GM12878 (cell line): Measurements from ENCODE around the gene NAB1. TPM values are rescaled to one million over a fixed set of nuclear protein-coding genes. Genes with fewer than 3 reads are reported as not detected.

Experiments used
- ATAC-seq: fragments of 200-7000 bp; cut with Tn5 transposase; 3 replicates; pipeline ENCODE4 v1.9.1; 2020; ENCODE audit warnings: mild to moderate bottlenecking, moderate library complexity
- BruUV-seq: library from RNA; stranded (reverse); fragments of 400-500 nt; replicated peaks from 2 replicates; lab custom pipeline; 2021; lab: Mats Ljungman, UMichigan
- CTCF ChIA-PET: fragments of 300-600 bp; sonication (Branson Sonifier 250); formaldehyde crosslinking; extraction: SDS; loops from one replicate; lab custom pipeline; 2021; ENCODE audit warnings: inconsistent platforms; lab: Yijun Ruan, JAX
- POLR2A ChIA-PET: fragments of 350-600 bp; formaldehyde crosslinking; extraction: SDS; loops from one replicate; lab custom pipeline; 2021; ENCODE audit warnings: inconsistent platforms; lab: Charles Lee
- RAD21 ChIA-PET: fragments of 300-600 bp; sonication (Branson Sonifier 250); formaldehyde crosslinking; loops from one replicate; lab custom pipeline; 2023; ENCODE audit warnings: antibody characterized with exemption; ENCODE audit not compliant: unreplicated experiment; lab: Charles Lee
- SMC1A ChIA-PET: fragments of 300-600 bp; sonication (Branson Sonifier 250); formaldehyde crosslinking; loops from one replicate; lab custom pipeline; 2023; ENCODE audit not compliant: unreplicated experiment, uncharacterized antibody; lab: Charles Lee
- DNase-seq: peaks from one replicate; pipeline ENCODE4 v3.0.0-alpha.2; 2011; ENCODE audit warnings: low read depth, low spot score
- FAIRE-seq: peaks from 3 replicates; lab custom pipeline; 2011; peaks lifted over from hg19 to GRCh38; lab: Jason Lieb, UNC
- H2AFZ ChIP-seq: 2 replicates; pipeline ENCODE4 v1.6.0; 2011; ENCODE audit warnings: low read depth, low read length, control low read depth; ENCODE audit not compliant: control insufficient read depth
- H3K27ac ChIP-seq: 2 replicates; pipeline ENCODE4 v1.5.1; 2011; ENCODE audit warnings: control low read depth; ENCODE audit not compliant: control insufficient read depth, insufficient read depth
- H3K27me3 ChIP-seq, 2 experiments: replicated peaks in 1 of 2; 2 replicates each; pipeline versions ENCODE4 v1.6.0 to v1.6.1; 2011; ENCODE audit warnings: low read length in 1 of 2; ENCODE audit not compliant: control insufficient read depth in 2 of 2, insufficient read depth in 2 of 2
- H3K36me3 ChIP-seq, 2 experiments: 2 replicates each; pipeline ENCODE4 v1.5.1; 2011; ENCODE audit warnings: low read length in 1 of 2; ENCODE audit not compliant: control insufficient read depth in 2 of 2, insufficient read depth in 2 of 2
- H3K4me1 ChIP-seq: 2 replicates; pipeline ENCODE4 v1.6.1; 2011; ENCODE audit warnings: mild to moderate bottlenecking, low read length, moderate library complexity, mixed read lengths; ENCODE audit not compliant: control insufficient read depth, insufficient read depth
- H3K4me2 ChIP-seq: 2 replicates; pipeline ENCODE4 v1.6.0; 2011; ENCODE audit warnings: control low read depth; ENCODE audit not compliant: control insufficient read depth, insufficient read depth
- H3K4me3 ChIP-seq: fragments of 200-600 bp; sonication (generic); 2 replicates; pipeline ENCODE4 v1.5.1; 2016
- H3K79me2 ChIP-seq: 2 replicates; pipeline ENCODE4 v1.6.0; 2011; ENCODE audit warnings: low read length; ENCODE audit not compliant: control insufficient read depth, insufficient read depth
- H3K9ac ChIP-seq: 2 replicates; pipeline ENCODE4 v1.8.0; 2011; ENCODE audit warnings: low read length, control low read depth, mixed read lengths; ENCODE audit not compliant: control insufficient read depth, insufficient read depth
- H3K9me3 ChIP-seq: replicated peaks from 3 replicates; pipeline ENCODE4 v1.5.1; 2011; ENCODE audit warnings: mild to moderate bottlenecking, low read length; ENCODE audit not compliant: control insufficient read depth, insufficient read depth
- H4K20me1 ChIP-seq: 2 replicates; pipeline ENCODE4 v1.6.0; 2011; ENCODE audit not compliant: control insufficient read depth, insufficient read depth
- CHD1 ChIP-seq: IDR thresholded peaks from 2 replicates; pipeline ENCODE4 v1.6.1; 2012; ENCODE audit warnings: low read depth, low read length, improper control_type of control experiment
- SPI1 ChIP-seq: IDR thresholded peaks from 2 replicates; pipeline ENCODE4 v1.6.1; 2011; ENCODE audit warnings: low read depth, mild to moderate bottlenecking, low read length, moderate library complexity, borderline replicate concordance; ENCODE audit not compliant: insufficient read depth
- YBX1 ChIP-seq: fragments of 450-650 bp; IDR thresholded peaks from 2 replicates; pipeline ENCODE4 v1.6.1; 2016; ENCODE audit warnings: antibody characterized with exemption
- YY1 ChIP-seq: IDR thresholded peaks from 2 replicates; pipeline ENCODE4 v1.6.1; 2011; ENCODE audit warnings: low read depth, mild to moderate bottlenecking, low read length
- WGBS: methylation state at CpG from one replicate; pipeline ENCODE4 v1.1.6; 2016; ENCODE audit warnings: low lambda C conversion rate; ENCODE audit not compliant: insufficient replicate concordance, insufficient coverage; ENCODE audit errors: missing lambda C conversion rate; 5-methylcytosine and 5-hydroxymethylcytosine counted together
- in situ Hi-C: fragments of 300-500 bp; cut with MboI; formaldehyde crosslinking; loops from 9 replicates; pipeline ENCODE4 v1.14.3; 2018; ENCODE audit warnings: mixed read lengths
- intact Hi-C: fragments of 100-400 bp; cut with micrococcal nuclease; formaldehyde crosslinking; loops from one replicate; pipeline ENCODE4 v1.14.2; 2022; ENCODE audit not compliant: unreplicated experiment
- polyA plus RNA-seq, 11 experiments: library from polyadenylated mRNA; depleted of rRNA in 4 of 11; unstranded in 6 of 11; stranded (reverse) in 5 of 11; fragments of >200 nt; fragmentation: Nextera tagmentation in 4 of 11; fragmentation: Illumina TruSeq in 1 of 11; extraction: Ambion mirVana in 4 of 11; extraction: Trizol in 1 of 11; gene quantifications; 1 replicate in 1 of 11; 2 replicates in 10 of 11; pipeline versions ENCODE4 v1.2.1 to v1.2.3, GENCODE V29; 2011 to 2016; ENCODE audit warnings: inconsistent platforms in 2 of 11, missing spikeins in 2 of 11, low read depth in 1 of 11
- total RNA-seq, 4 experiments: library from RNA; depleted of rRNA in 3 of 4; stranded (reverse); fragments of >200 nt in 3 of 4; fragmentation: Illumina TruSeq in 1 of 4; extraction: Trizol in 1 of 4; gene quantifications; 2 replicates each; pipeline versions ENCODE4 v1.2.1 to v1.2.3, GENCODE V29; 2013 to 2021
- TF ChIP-seq, protein P1 (sequence below): fragments of 450-650 bp; IDR thresholded peaks from 2 replicates; pipeline ENCODE4 v1.6.1; 2017; ENCODE audit warnings: mild to moderate bottlenecking
- TF ChIP-seq, protein P2 (sequence below): IDR thresholded peaks from 2 replicates; pipeline ENCODE4 v1.6.1; 2012; ENCODE audit warnings: low read depth, low read length, improper control_type of control experiment

NAB1 gene
- total and polyA plus RNA-seq, 10 of the 15 experiments (the other 5 are each of a cell fraction or from before 2014, with no cell fraction given) = 4.5 to 39.6 (median 23.0) TPM

DNA sequence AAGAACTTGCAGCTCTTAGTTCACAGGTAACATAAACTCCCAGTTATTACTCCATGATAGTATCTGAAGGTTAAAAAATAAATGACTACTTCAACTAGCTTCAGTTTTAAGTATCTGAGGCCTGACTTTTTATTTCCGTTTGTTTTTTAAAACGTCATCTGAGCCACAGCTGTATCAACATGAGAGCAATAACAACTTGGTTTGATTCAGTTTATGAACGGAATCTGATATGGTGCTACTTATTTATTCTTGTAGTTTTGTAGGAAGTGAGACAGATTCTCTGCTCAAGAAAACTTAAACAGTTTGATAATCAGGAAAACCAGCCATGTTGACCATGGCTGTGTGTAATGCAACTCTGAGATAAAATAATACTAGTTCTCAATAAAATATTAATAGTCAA is 34.9 kb downstream of the NAB1 start (continued):
- TF ChIP-seq, protein P1, sequence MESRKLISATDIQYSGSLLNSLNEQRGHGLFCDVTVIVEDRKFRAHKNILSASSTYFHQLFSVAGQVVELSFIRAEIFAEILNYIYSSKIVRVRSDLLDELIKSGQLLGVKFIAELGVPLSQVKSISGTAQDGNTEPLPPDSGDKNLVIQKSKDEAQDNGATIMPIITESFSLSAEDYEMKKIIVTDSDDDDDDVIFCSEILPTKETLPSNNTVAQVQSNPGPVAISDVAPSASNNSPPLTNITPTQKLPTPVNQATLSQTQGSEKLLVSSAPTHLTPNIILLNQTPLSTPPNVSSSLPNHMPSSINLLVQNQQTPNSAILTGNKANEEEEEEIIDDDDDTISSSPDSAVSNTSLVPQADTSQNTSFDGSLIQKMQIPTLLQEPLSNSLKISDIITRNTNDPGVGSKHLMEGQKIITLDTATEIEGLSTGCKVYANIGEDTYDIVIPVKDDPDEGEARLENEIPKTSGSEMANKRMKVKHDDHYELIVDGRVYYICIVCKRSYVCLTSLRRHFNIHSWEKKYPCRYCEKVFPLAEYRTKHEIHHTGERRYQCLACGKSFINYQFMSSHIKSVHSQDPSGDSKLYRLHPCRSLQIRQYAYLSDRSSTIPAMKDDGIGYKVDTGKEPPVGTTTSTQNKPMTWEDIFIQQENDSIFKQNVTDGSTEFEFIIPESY = no peak
- TF ChIP-seq, protein P2, sequence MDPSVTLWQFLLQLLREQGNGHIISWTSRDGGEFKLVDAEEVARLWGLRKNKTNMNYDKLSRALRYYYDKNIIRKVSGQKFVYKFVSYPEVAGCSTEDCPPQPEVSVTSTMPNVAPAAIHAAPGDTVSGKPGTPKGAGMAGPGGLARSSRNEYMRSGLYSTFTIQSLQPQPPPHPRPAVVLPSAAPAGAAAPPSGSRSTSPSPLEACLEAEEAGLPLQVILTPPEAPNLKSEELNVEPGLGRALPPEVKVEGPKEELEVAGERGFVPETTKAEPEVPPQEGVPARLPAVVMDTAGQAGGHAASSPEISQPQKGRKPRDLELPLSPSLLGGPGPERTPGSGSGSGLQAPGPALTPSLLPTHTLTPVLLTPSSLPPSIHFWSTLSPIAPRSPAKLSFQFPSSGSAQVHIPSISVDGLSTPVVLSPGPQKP = no peak
- TF ChIP-seq YBX1 (no peak), YY1 (no peak)

DNA sequence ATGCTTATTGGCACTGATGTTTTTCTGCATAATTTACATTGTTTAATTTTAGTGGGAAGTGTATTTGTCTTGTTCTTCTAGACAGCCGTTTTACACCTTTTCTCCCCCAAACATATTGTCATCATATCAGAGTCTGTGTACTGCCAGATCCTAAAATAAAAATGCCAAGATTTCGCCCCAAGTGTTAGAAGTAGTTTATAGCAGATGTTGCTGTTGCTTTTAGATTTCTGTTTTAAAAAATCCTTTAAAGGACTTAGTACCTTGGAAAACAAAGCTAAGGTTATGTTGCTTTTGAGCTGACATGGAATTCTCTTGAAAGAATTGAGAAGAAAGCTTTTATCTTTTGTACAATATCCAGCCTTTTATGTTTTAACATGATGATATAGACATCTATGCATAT is 36.0 kb downstream of the NAB1 start:
- ATAC-seq (no peak), DNase-seq (no peak), FAIRE-seq (no peak)
- no peak overlapping the region for H3K9ac ChIP-seq
- no peak overlapping the region for H2AFZ ChIP-seq
- H4K20me1 ChIP-seq = no peaks in the 10 kb centered on the region
- 94% methylated on average over 2 of the region's 2 CpGs for WGBS
- intact Hi-C loops (no loop called here), in situ Hi-C loops (no loop called here)
- H3K27ac ChIP-seq = no peak overlapping the region
- ChIA-PET POLR2A (interaction anchor here (0.7 to 2.1 kb wide), 2 partner anchors 9 to 11 kb away, joined by 4 to 6 read pairs; no protein-coding TSS in a partner anchor), CTCF (interaction anchor here (1.5 to 13.0 kb wide), 2 partner anchors 8 to 11 kb away, joined by 4 to 283 read pairs; no protein-coding TSS in a partner anchor), SMC1A (interaction anchor here (1.2 to 14.3 kb wide), 5 partner anchors 11 to 151 kb away, joined by 3 to 385 read pairs (median 3); no protein-coding TSS in a partner anchor), RAD21 (interaction anchor here (1.2 kb wide), 1 partner anchor 19 kb away, joined by 4 read pairs; no protein-coding TSS in a partner anchor)
- no peaks in the 10 kb centered on the region for H3K27me3 ChIP-seq
- peaks cover 0 to 3% of the 10 kb centered on the region in 2 experiments; a peak in 2 of 4 replicates for H3K36me3 ChIP-seq
- H3K4me3 ChIP-seq = no peak overlapping the region
- H3K79me2 ChIP-seq = peaks cover 9% of the 10 kb centered on the region
- H3K4me2 ChIP-seq = no peak overlapping the region
- BruUV-seq = no TSS peak
- peaks cover 9% of the 10 kb centered on the region for H3K4me1 ChIP-seq
- H3K9me3 ChIP-seq = no peaks in the 10 kb centered on the region
- TF ChIP-seq CHD1 = no peak
- TF ChIP-seq SPI1 = no peak
